ENCODE data around the gene HES5. TPM values are rescaled to one million over a fixed set of nuclear protein-coding genes. Genes with fewer than 3 reads are reported as not detected.

HES5 gene
- total and polyA plus RNA-seq, 2 experiments from 2014 or later: 0.16 to 0.21 TPM

DNA sequence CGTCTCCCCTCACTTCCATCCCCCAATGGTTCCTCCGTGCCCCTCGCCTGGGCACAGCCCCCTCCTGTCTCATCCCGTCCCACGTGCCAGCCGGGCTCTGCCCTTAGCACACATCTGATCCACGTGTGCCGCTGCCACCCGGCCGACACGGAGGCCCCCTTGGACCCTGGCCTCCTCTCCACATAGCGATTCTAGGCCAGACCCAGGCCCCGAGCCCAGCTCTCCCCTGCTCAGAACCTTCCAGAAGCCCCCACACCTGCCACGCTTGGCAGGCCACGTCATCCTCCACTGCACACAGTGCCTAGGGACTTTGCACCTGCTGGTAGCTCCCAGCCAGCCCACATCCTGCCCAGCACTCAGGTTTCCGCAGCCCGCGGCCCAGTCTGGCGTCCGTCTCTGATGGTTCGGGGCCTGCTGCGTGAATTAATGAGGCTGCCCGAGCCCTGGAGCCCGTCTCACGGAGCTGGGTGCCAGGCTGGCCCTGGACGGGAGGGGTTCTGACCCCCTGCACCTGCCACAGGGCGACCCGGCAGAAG is 33.9 kb downstream of the HES5 start:
- H3K36me3 Mint-ChIP-seq (ENCODE audit: low read depth): no peaks in the 10 kb centered on the region
- no peaks in the 10 kb centered on the region for H3K9me3 Mint-ChIP-seq
- ATAC-seq: no peak
- no peaks in the 10 kb centered on the region for H3K79me2 ChIP-seq (replicated peaks; ENCODE audit: insufficient read depth)
- no peak overlapping the region for H3K4me3 Mint-ChIP-seq
- H2AFZ ChIP-seq: no peak overlapping the region
- no peaks in the 10 kb centered on the region for H4K20me1 ChIP-seq (replicated peaks; ENCODE audit: insufficient read depth)
- H3K4me1 Mint-ChIP-seq: no peaks in the 10 kb centered on the region
- no peaks in the 10 kb centered on the region for H3K4me1 ChIP-seq (ENCODE audit: insufficient read depth)
- no peaks in the 10 kb centered on the region for H3F3A ChIP-seq (replicated peaks; ENCODE audit: low read depth)
- H3K27me3 Mint-ChIP-seq (ENCODE audit: insufficient read depth, low read depth, poor library complexity): peaks cover 18% of the 10 kb centered on the region
- no peak overlapping the region for H3K4me2 ChIP-seq
- no peak for DNase-seq (ENCODE audit: low spot score)
- no peak overlapping the region for H3K27ac ChIP-seq (ENCODE audit: low read depth)
- no peak overlapping the region for H3K27ac Mint-ChIP-seq
- TF ChIP-seq CTCF (conservative IDR thresholded peaks at IDR 0.05; ENCODE audit: low read depth in 2 of 2): no peak
- TF ChIP-seq NANOG (IDR thresholded peaks at IDR 0.05; ENCODE audit: borderline replicate concordance): no peak
- TF ChIP-seq JUNB (IDR thresholded peaks at IDR 0.05; ENCODE audit: unreplicated experiment): no peak
- TF ChIP-seq STAT1 (IDR thresholded peaks at IDR 0.05; ENCODE audit: unreplicated experiment): no peak
- no peak for TF ChIP-seq EZH2 (IDR thresholded peaks at IDR 0.05; ENCODE audit: low read depth, unreplicated experiment)
- no peak overlapping the region for H3K4me3 ChIP-seq
- H3K36me3 ChIP-seq (ENCODE audit: insufficient read depth): no peaks in the 10 kb centered on the region
- no peaks in the 10 kb centered on the region for H3K9me2 ChIP-seq (ENCODE audit: insufficient read depth)
- H3K27me3 ChIP-seq (ENCODE audit: insufficient read depth): no peaks in the 10 kb centered on the region

- H3K9me2 ChIP-seq (ENCODE audit: insufficient read depth): no peaks in the 10 kb centered on the region
- H3K4me3 Mint-ChIP-seq: no peak overlapping the region
- no peak overlapping the region for H3K27ac ChIP-seq (ENCODE audit: low read depth)
- H3K27me3 Mint-ChIP-seq (ENCODE audit: insufficient read depth, low read depth, poor library complexity): peaks cover 18% of the 10 kb centered on the region
- no peaks in the 10 kb centered on the region for H3K4me1 Mint-ChIP-seq
- no peaks in the 10 kb centered on the region for H3K79me2 ChIP-seq (replicated peaks; ENCODE audit: insufficient read depth)
- H3K4me1 ChIP-seq (ENCODE audit: insufficient read depth): no peaks in the 10 kb centered on the region
- no peaks in the 10 kb centered on the region for H3K27me3 ChIP-seq (ENCODE audit: insufficient read depth)
- H3F3A ChIP-seq (replicated peaks; ENCODE audit: low read depth): no peaks in the 10 kb centered on the region
- no peaks in the 10 kb centered on the region for H3K36me3 ChIP-seq (ENCODE audit: insufficient read depth)
- H3K27ac Mint-ChIP-seq: no peak overlapping the region
- H3K9me3 Mint-ChIP-seq: no peaks in the 10 kb centered on the region
- H3K4me3 ChIP-seq: no peak overlapping the region
- no peak overlapping the region for H2AFZ ChIP-seq
- H3K4me2 ChIP-seq: no peak overlapping the region
- no peaks in the 10 kb centered on the region for H3K36me3 Mint-ChIP-seq (ENCODE audit: low read depth)
- no peak for DNase-seq (ENCODE audit: low spot score)
- ATAC-seq: no peak
- H4K20me1 ChIP-seq (replicated peaks; ENCODE audit: insufficient read depth): no peaks in the 10 kb centered on the region
- no peak for TF ChIP-seq CTCF (conservative IDR thresholded peaks at IDR 0.05; ENCODE audit: low read depth in 2 of 2)
- no peak for TF ChIP-seq CREB1 (CRISPR knock-in tag; IDR thresholded peaks at IDR 0.05; ENCODE audit: low read depth)
- TF ChIP-seq STAT1 (IDR thresholded peaks at IDR 0.05; ENCODE audit: unreplicated experiment): no peak
- no peak for TF ChIP-seq POLR2AphosphoS5 (IDR thresholded peaks at IDR 0.05; ENCODE audit: low read depth)
- TF ChIP-seq ZNF331 (CRISPR knock-in tag; IDR thresholded peaks at IDR 0.05; ENCODE audit: low read depth): no peak
- no peak for TF ChIP-seq EZH2phosphoT487 (IDR thresholded peaks at IDR 0.05; ENCODE audit: unreplicated experiment)
- no peak for TF ChIP-seq NANOG (IDR thresholded peaks at IDR 0.05; ENCODE audit: borderline replicate concordance)
- no peak for TF ChIP-seq ETS1 (IDR thresholded peaks at IDR 0.05)
- no peak for TF ChIP-seq EZH2 (IDR thresholded peaks at IDR 0.05; ENCODE audit: low read depth, unreplicated experiment)
- TF ChIP-seq JUNB (IDR thresholded peaks at IDR 0.05; ENCODE audit: unreplicated experiment): no peak
- TF ChIP-seq, protein P1, sequence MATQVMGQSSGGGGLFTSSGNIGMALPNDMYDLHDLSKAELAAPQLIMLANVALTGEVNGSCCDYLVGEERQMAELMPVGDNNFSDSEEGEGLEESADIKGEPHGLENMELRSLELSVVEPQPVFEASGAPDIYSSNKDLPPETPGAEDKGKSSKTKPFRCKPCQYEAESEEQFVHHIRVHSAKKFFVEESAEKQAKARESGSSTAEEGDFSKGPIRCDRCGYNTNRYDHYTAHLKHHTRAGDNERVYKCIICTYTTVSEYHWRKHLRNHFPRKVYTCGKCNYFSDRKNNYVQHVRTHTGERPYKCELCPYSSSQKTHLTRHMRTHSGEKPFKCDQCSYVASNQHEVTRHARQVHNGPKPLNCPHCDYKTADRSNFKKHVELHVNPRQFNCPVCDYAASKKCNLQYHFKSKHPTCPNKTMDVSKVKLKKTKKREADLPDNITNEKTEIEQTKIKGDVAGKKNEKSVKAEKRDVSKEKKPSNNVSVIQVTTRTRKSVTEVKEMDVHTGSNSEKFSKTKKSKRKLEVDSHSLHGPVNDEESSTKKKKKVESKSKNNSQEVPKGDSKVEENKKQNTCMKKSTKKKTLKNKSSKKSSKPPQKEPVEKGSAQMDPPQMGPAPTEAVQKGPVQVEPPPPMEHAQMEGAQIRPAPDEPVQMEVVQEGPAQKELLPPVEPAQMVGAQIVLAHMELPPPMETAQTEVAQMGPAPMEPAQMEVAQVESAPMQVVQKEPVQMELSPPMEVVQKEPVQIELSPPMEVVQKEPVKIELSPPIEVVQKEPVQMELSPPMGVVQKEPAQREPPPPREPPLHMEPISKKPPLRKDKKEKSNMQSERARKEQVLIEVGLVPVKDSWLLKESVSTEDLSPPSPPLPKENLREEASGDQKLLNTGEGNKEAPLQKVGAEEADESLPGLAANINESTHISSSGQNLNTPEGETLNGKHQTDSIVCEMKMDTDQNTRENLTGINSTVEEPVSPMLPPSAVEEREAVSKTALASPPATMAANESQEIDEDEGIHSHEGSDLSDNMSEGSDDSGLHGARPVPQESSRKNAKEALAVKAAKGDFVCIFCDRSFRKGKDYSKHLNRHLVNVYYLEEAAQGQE (IDR thresholded peaks at IDR 0.05; ENCODE audit: unreplicated experiment): no peak
Observed at GRCh38 chr1:2495546-2495945, 34.5 kb downstream of the HES5 start.
